CD14-positive monocyte (primary cell): ENCODE measurements around the gene STUB1. TPM values are rescaled to one million over a fixed set of nuclear protein-coding genes. Genes with fewer than 3 reads are reported as not detected.

ENCODE experiments used
- DNase-seq, 3 donors: peaks; one replicate each; pipeline ENCODE4 v3.0.0-alpha.2; 2011 to 2022
- H2AFZ ChIP-seq: 2 replicates; pipeline ENCODE4 v1.6.0; 2012; ENCODE audit warnings: mild to moderate bottlenecking, low read depth, low read length, inconsistent platforms; ENCODE audit not compliant: insufficient read depth, poor library complexity, severe bottlenecking
- H3K27ac ChIP-seq, 2 donors: 1 replicate in 1 of 2; 2 replicates in 1 of 2; pipeline ENCODE4 v1.5.1; 2012 to 2013; ENCODE audit warnings: low read length in 2 of 2, control low read depth in 1 of 2, inconsistent platforms in 1 of 2, low read depth in 1 of 2, mild to moderate bottlenecking in 1 of 2
- H3K27me3 ChIP-seq, 2 donors: one replicate each; pipeline versions ENCODE4 v1.6.0 to v1.6.1; 2011 to 2013; ENCODE audit warnings: low read length in 2 of 2; ENCODE audit not compliant: control insufficient read depth in 2 of 2, insufficient read depth in 2 of 2
- H3K36me3 ChIP-seq, 2 donors: replicated peaks in 1 of 2; 1 replicate in 1 of 2; 2 replicates in 1 of 2; pipeline versions ENCODE4 v1.5.1 to v1.6.1; 2012 to 2013; ENCODE audit warnings: low read length in 2 of 2, control low read depth in 1 of 2, inconsistent platforms in 1 of 2, mild to moderate bottlenecking in 1 of 2; ENCODE audit not compliant: insufficient read depth in 2 of 2, control insufficient read depth in 1 of 2
- H3K4me1 ChIP-seq, 2 donors: 1 replicate in 1 of 2; 2 replicates in 1 of 2; pipeline versions ENCODE4 v1.5.1 to v1.6.1; 2012 to 2013; ENCODE audit warnings: low read length in 2 of 2, control low read depth in 1 of 2, inconsistent platforms in 1 of 2, mild to moderate bottlenecking in 1 of 2, moderate library complexity in 1 of 2; ENCODE audit not compliant: insufficient read depth in 2 of 2, control insufficient read depth in 1 of 2
- H3K4me2 ChIP-seq: replicated peaks from 2 replicates; pipeline ENCODE3; 2012; ENCODE audit warnings: low read length, moderate library complexity, mild to moderate bottlenecking; ENCODE audit not compliant: poor library complexity, severe bottlenecking; ENCODE audit errors: extremely low read depth
- H3K4me3 ChIP-seq, 3 experiments: fragments of 200-600 bp in 1 of 3; sonication (generic) in 1 of 3; replicated peaks in 1 of 3; 1 replicate in 2 of 3; 2 replicates in 1 of 3; pipeline ENCODE4 v1.5.1; 2011 to 2013; ENCODE audit warnings: low read length in 3 of 3, mild to moderate bottlenecking in 3 of 3, control low read depth in 2 of 3, low read depth in 2 of 3, inconsistent platforms in 1 of 3, moderate library complexity in 1 of 3
- H3K79me2 ChIP-seq: 2 replicates; pipeline ENCODE4 v1.6.0; 2012; ENCODE audit warnings: mild to moderate bottlenecking, control low read depth, inconsistent platforms, low read length, moderate library complexity; ENCODE audit not compliant: insufficient read depth
- H3K9ac ChIP-seq: 2 replicates; pipeline ENCODE4 v1.6.0; 2017; ENCODE audit warnings: low read length, mild to moderate bottlenecking; ENCODE audit not compliant: insufficient read depth, poor library complexity, severe bottlenecking
- H3K9me3 ChIP-seq, 2 donors: replicated peaks in 1 of 2; 1 replicate in 1 of 2; 2 replicates in 1 of 2; pipeline versions ENCODE4 v1.5.1 to v1.6.1; 2012 to 2013; ENCODE audit warnings: low read length in 2 of 2, control low read depth in 1 of 2; ENCODE audit not compliant: control insufficient read depth in 1 of 2, insufficient read depth in 1 of 2
- H4K20me1 ChIP-seq: 2 replicates; pipeline ENCODE4 v1.6.0; 2012; ENCODE audit warnings: mild to moderate bottlenecking, low read length, control low read depth, moderate library complexity; ENCODE audit not compliant: insufficient read depth
- H3K27ac Mint-ChIP-seq, 7 donors: one replicate each; pipeline ENCODE4 v1.8.0; 2020; ENCODE audit warnings: mild to moderate bottlenecking in 7 of 7, mixed read lengths in 7 of 7, moderate library complexity in 6 of 7, inconsistent platforms in 2 of 7
- H3K27me3 Mint-ChIP-seq, 3 donors: one replicate each; pipeline ENCODE4 v1.8.0; 2021 to 2022; ENCODE audit warnings: low read depth in 3 of 3, mild to moderate bottlenecking in 3 of 3, mixed read lengths in 3 of 3, moderate library complexity in 3 of 3, inconsistent platforms in 1 of 3
- H3K36me3 Mint-ChIP-seq, 2 donors: one replicate each; pipeline ENCODE4 v1.8.0; 2020; ENCODE audit warnings: mixed read lengths in 2 of 2, inconsistent platforms in 1 of 2, mild to moderate bottlenecking in 1 of 2
- H3K4me1 Mint-ChIP-seq: one replicate; pipeline ENCODE4 v1.8.0; 2020; ENCODE audit warnings: mild to moderate bottlenecking, mixed read lengths
- H3K4me3 Mint-ChIP-seq, 2 donors: one replicate each; pipeline ENCODE4 v1.8.0; 2020; ENCODE audit warnings: mild to moderate bottlenecking in 2 of 2, mixed read lengths in 2 of 2, moderate library complexity in 1 of 2
- H3K9me3 Mint-ChIP-seq, 7 donors: one replicate each; pipeline ENCODE4 v1.8.0; 2020 to 2022; ENCODE audit warnings: mixed read lengths in 7 of 7, mild to moderate bottlenecking in 6 of 7, moderate library complexity in 6 of 7, inconsistent platforms in 2 of 7
- CTCF ChIP-seq: fragments of 200-600 bp; IDR thresholded peaks from one replicate; pipeline ENCODE4 v1.8.0; 2022; ENCODE audit warnings: antibody characterized with exemption, mild to moderate bottlenecking
- WGBS: methylation state at CpG from one replicate; pipeline ENCODE4 v1.1.5; 2013; ENCODE audit warnings: missing lambda C conversion rate; ENCODE audit not compliant: insufficient coverage; 5-methylcytosine and 5-hydroxymethylcytosine counted together
- intact Hi-C, 2 donors: fragments of 100-400 bp; cut with micrococcal nuclease; formaldehyde crosslinking; loops; one replicate each; pipeline versions ENCODE4 v1.15.0 to v1.15.1; 2023
- polyA plus RNA-seq, 3 donors: library from polyadenylated mRNA; depleted of rRNA in 1 of 3; unstranded in 2 of 3; stranded (reverse) in 1 of 3; fragments of 300-500 nt in 2 of 3; fragments of >200 nt in 1 of 3; fragmentation: Illumina TruSeq in 2 of 3; gene quantifications; 1 replicate in 2 of 3; 2 replicates in 1 of 3; pipeline ENCODE4 v1.2.3, GENCODE V29; 2012 to 2021

The STUB1 gene
- polyA plus RNA-seq, 3 donors, result 83.3 to 108 (median 106) TPM

DNA sequence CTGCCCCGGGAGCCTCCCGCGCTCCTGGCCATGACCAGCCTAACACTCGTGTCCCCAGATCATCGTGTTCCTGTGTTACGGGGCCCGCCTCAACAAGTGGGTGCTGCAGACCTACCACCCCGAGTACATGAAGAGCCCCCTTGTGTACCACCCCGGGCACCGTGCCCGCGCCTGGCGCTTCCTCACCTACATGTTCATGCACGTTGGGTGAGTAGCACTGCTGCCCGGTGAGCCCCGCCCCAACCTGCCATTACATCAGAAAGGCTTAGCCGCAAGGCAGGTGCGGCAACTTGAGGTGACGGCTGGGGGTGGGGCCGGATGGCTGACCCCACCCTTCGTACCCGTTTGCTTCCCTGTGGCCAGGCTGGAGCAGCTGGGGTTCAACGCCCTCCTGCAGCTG, 3.3 kb upstream of the STUB1 start:
- H3K27ac ChIP-seq, result no peak overlapping the region
- whole genome bisulfite sequencing, result 76% methylated on average over 23 of the region's 23 CpGs

More for the DNA sequence above, 3.3 kb upstream of the STUB1 start:
- intact Hi-C loops, result no loop called here
- no peak for DNase-seq
- H3K9me3 ChIP-seq, result no peaks in the 10 kb centered on the region
- peaks cover 3 to 30% of the 10 kb centered on the region in 2 donors for H3K27me3 ChIP-seq
- Mint-ChIP-seq H3K27ac (no peak overlapping the region), H3K4me3 (peak overlapping the region in 1 of 2 donors; percentile 78), H3K27me3 (peaks cover 21 to 38% (median 23%) of the 10 kb centered on the region in 3 donors), H3K36me3 (peaks cover 19 to 31% of the 10 kb centered on the region in 2 donors), H3K9me3 (peaks cover 0 to 5% (median 0%) of the 10 kb centered on the region in 7 donors), H3K4me1 (peaks cover 23% of the 10 kb centered on the region)
- H4K20me1 ChIP-seq, result peaks cover 45% of the 10 kb centered on the region
- H3K4me2 ChIP-seq, result no peak overlapping the region
- H3K36me3 ChIP-seq, result peaks cover 23 to 30% of the 10 kb centered on the region in 2 donors
- H3K4me1 ChIP-seq, result peaks cover 26 to 38% of the 10 kb centered on the region in 2 donors
- H3K4me3 ChIP-seq, result no peak overlapping the region
- no peak for TF ChIP-seq CTCF
- H2AFZ ChIP-seq, result no peak overlapping the region
- no peak overlapping the region for H3K9ac ChIP-seq
- H3K79me2 ChIP-seq, result peaks cover 16% of the 10 kb centered on the region
